GM23338 (cell line): ENCODE measurements around the gene JAKMIP3. TPM values are rescaled to one million over a fixed set of nuclear protein-coding genes. Genes with fewer than 3 reads are reported as not detected.

ENCODE experiments used
- ATAC-seq: fragments of 200-7000 bp; cut with Tn5 transposase; 3 replicates; pipeline ENCODE4 v1.9.1; 2020
- DNase-seq: peaks from one replicate; pipeline ENCODE4 v3.0.0-alpha.2; 2015; ENCODE audit warnings: low spot score
- H2AFZ ChIP-seq: fragments of 200-600 bp; sonication (generic); 2 replicates; pipeline ENCODE4 v1.8.0; 2016; ENCODE audit warnings: antibody characterized with exemption, mild to moderate bottlenecking, moderate library complexity
- H3F3A ChIP-seq: fragments of 200-600 bp; sonication (generic); replicated peaks from 2 replicates; pipeline ENCODE4 v1.8.0; 2017; ENCODE audit warnings: antibody characterized with exemption, mixed run types, low read depth
- H3K27ac ChIP-seq: fragments of 200-600 bp; sonication (generic); 2 replicates; pipeline ENCODE4 v1.6.1; 2016; ENCODE audit warnings: low read depth
- H3K27me3 ChIP-seq: fragments of 200-600 bp; sonication (generic); 2 replicates; pipeline ENCODE4 v1.8.0; 2016; ENCODE audit warnings: mild to moderate bottlenecking, mixed run types, moderate library complexity; ENCODE audit not compliant: insufficient read depth
- H3K36me3 ChIP-seq: fragments of 200-600 bp; sonication (generic); 2 replicates; pipeline ENCODE4 v1.8.0; 2016; ENCODE audit warnings: mild to moderate bottlenecking; ENCODE audit not compliant: insufficient read depth
- H3K4me1 ChIP-seq: fragments of 200-600 bp; sonication (generic); 2 replicates; pipeline ENCODE4 v1.8.0; 2016; ENCODE audit warnings: mild to moderate bottlenecking, moderate library complexity; ENCODE audit not compliant: insufficient read depth
- H3K4me2 ChIP-seq: fragments of 200-600 bp; sonication (generic); 2 replicates; pipeline ENCODE4 v1.7.1; 2017; ENCODE audit warnings: mixed run types
- H3K4me3 ChIP-seq: fragments of 200-600 bp; sonication (generic); 2 replicates; pipeline ENCODE4 v1.6.1; 2016; ENCODE audit warnings: mixed run types
- H3K79me2 ChIP-seq: fragments of 200-600 bp; sonication (generic); replicated peaks from 2 replicates; pipeline ENCODE4 v1.8.0; 2017; ENCODE audit warnings: mild to moderate bottlenecking; ENCODE audit not compliant: insufficient read depth
- H3K9me2 ChIP-seq: fragments of 200-600 bp; sonication (generic); 2 replicates; pipeline ENCODE4 v1.8.0; 2017; ENCODE audit not compliant: insufficient read depth
- H4K20me1 ChIP-seq: fragments of 200-600 bp; sonication (generic); replicated peaks from 2 replicates; pipeline ENCODE4 v1.8.0; 2017; ENCODE audit warnings: mild to moderate bottlenecking; ENCODE audit not compliant: insufficient read depth
- H3K27ac Mint-ChIP-seq: 2 replicates; pipeline ENCODE4 v1.8.0; 2020; ENCODE audit warnings: inconsistent platforms, mild to moderate bottlenecking, moderate library complexity, mixed read lengths
- H3K27me3 Mint-ChIP-seq: 3 replicates; pipeline ENCODE4 v1.8.0; 2022; ENCODE audit warnings: low read depth, mild to moderate bottlenecking, moderate library complexity, mixed read lengths, inconsistent platforms; ENCODE audit not compliant: insufficient read depth, poor library complexity
- H3K36me3 Mint-ChIP-seq: 3 replicates; pipeline ENCODE4 v1.8.0; 2021; ENCODE audit warnings: low read depth, mild to moderate bottlenecking, inconsistent platforms, moderate library complexity, mixed read lengths
- H3K4me1 Mint-ChIP-seq: 3 replicates; pipeline ENCODE4 v1.8.0; 2020; ENCODE audit warnings: mild to moderate bottlenecking, inconsistent platforms, mixed read lengths
- H3K4me3 Mint-ChIP-seq: 3 replicates; pipeline ENCODE4 v1.8.0; 2021; ENCODE audit warnings: moderate library complexity, mild to moderate bottlenecking, inconsistent platforms, mixed read lengths
- H3K9me3 Mint-ChIP-seq: 3 replicates; pipeline ENCODE4 v1.8.0; 2020; ENCODE audit warnings: moderate library complexity, mild to moderate bottlenecking, inconsistent platforms, mixed read lengths
- CREB1 ChIP-seq: fragments of 250-450 bp; sonication (Bioruptor Pico); IDR thresholded peaks from 2 replicates; pipeline ENCODE4 v1.5.0; 2020; ENCODE audit warnings: low read depth, mild to moderate bottlenecking, moderate library complexity
- ETS1 ChIP-seq: IDR thresholded peaks from 2 replicates; pipeline ENCODE4 v1.6.1; 2016; ENCODE audit warnings: antibody characterized with exemption
- EZH2 ChIP-seq: fragments of 200-600 bp; sonication (generic); IDR thresholded peaks from one replicate; pipeline ENCODE4 v1.8.0; 2017; ENCODE audit warnings: antibody characterized with exemption, mild to moderate bottlenecking, low read depth; ENCODE audit not compliant: unreplicated experiment
- EZH2phosphoT487 ChIP-seq: fragments of 200-600 bp; sonication (generic); IDR thresholded peaks from one replicate; pipeline ENCODE4 v1.8.1; 2018; ENCODE audit warnings: antibody characterized with exemption; ENCODE audit not compliant: unreplicated experiment
- JUNB ChIP-seq: IDR thresholded peaks from one replicate; pipeline ENCODE4 v1.6.1; 2016; ENCODE audit warnings: antibody characterized with exemption; ENCODE audit not compliant: unreplicated experiment
- POLR2AphosphoS5 ChIP-seq: IDR thresholded peaks from 2 replicates; pipeline ENCODE4 v1.6.1; 2016; ENCODE audit warnings: antibody characterized with exemption, low read depth
- STAT1 ChIP-seq: IDR thresholded peaks from one replicate; pipeline ENCODE4 v1.6.1; 2016; ENCODE audit warnings: antibody characterized with exemption; ENCODE audit not compliant: unreplicated experiment
- ZNF114 ChIP-seq: fragments of 250-450 bp; sonication (Bioruptor Pico); IDR thresholded peaks from 2 replicates; pipeline ENCODE4 v1.5.0; 2020; ENCODE audit warnings: mild to moderate bottlenecking, moderate library complexity
- ZNF331 ChIP-seq: fragments of 250-450 bp; sonication (Bioruptor Pico); IDR thresholded peaks from 2 replicates; pipeline ENCODE4 v1.5.0; 2020; ENCODE audit warnings: low read depth, mild to moderate bottlenecking, moderate library complexity
- polyA plus RNA-seq: library from polyadenylated mRNA; unstranded; fragments of >200 nt; fragmentation: Nextera tagmentation; extraction: Ambion mirVana; gene quantifications from 2 replicates; pipeline ENCODE4 v1.2.1, GENCODE V29; 2016
- total RNA-seq: library from RNA; depleted of rRNA; stranded (reverse); fragments of >200 nt; shearing (Covaris generic); gene quantifications from 2 replicates; pipeline ENCODE4 v1.2.3, GENCODE V29; 2014
- TF ChIP-seq, protein P1 (sequence below): IDR thresholded peaks from one replicate; pipeline ENCODE4 v1.6.1; 2018; ENCODE audit warnings: antibody characterized with exemption; ENCODE audit not compliant: unreplicated experiment
- TF ChIP-seq, protein P2 (sequence below), 2 experiments: fragments of 200-600 bp in 1 of 2; sonication (generic) in 1 of 2; conservative IDR thresholded peaks; 2 replicates each; pipeline versions ENCODE4 v1.5.1 to v1.6.1; 2016 to 2017; ENCODE audit warnings: antibody characterized with exemption in 2 of 2, low read depth in 2 of 2, mild to moderate bottlenecking in 2 of 2, moderate library complexity in 1 of 2
- TF ChIP-seq, protein P3 (sequence below): fragments of 250-450 bp; sonication (Bioruptor Pico); IDR thresholded peaks from 2 replicates; pipeline ENCODE4 v1.5.0; 2020; ENCODE audit warnings: mild to moderate bottlenecking, moderate library complexity

Gene JAKMIP3
- total and polyA plus RNA-seq, 2 experiments from 2014 or later = 0.87 to 1.2 TPM

GRCh38 chr10:132070724-132071123 is 5.0 kb downstream of the JAKMIP3 start:
- H2AFZ ChIP-seq = no peak overlapping the region
- no peaks in the 10 kb centered on the region for H3K79me2 ChIP-seq
- H3K4me3 Mint-ChIP-seq = no peak overlapping the region
- peaks cover 3% of the 10 kb centered on the region for H3K27me3 Mint-ChIP-seq
- no peaks in the 10 kb centered on the region for H3K36me3 Mint-ChIP-seq
- H3K27me3 ChIP-seq = no peaks in the 10 kb centered on the region
- H3K36me3 ChIP-seq = no peaks in the 10 kb centered on the region
- H3K4me3 ChIP-seq = no peak overlapping the region
- H3K4me2 ChIP-seq = no peak overlapping the region
- H3K9me3 Mint-ChIP-seq = peaks cover 3% of the 10 kb centered on the region; the same call in 1 of the 3 replicates
- H3K9me2 ChIP-seq = no peaks in the 10 kb centered on the region
- peaks cover 15% of the 10 kb centered on the region for H3K4me1 Mint-ChIP-seq
- H3K27ac Mint-ChIP-seq = no peak overlapping the region
- H4K20me1 ChIP-seq = no peaks in the 10 kb centered on the region
- H3K27ac ChIP-seq = no peak overlapping the region
- TF ChIP-seq EZH2 (no peak), ZNF114 (CRISPR knock-in tag) (no peak), ZNF331 (CRISPR knock-in tag) (no peak), JUNB (no peak), STAT1 (no peak), EZH2phosphoT487 (no peak), ETS1 (no peak), POLR2AphosphoS5 (no peak), CREB1 (no peak)
- TF ChIP-seq, protein P1, sequence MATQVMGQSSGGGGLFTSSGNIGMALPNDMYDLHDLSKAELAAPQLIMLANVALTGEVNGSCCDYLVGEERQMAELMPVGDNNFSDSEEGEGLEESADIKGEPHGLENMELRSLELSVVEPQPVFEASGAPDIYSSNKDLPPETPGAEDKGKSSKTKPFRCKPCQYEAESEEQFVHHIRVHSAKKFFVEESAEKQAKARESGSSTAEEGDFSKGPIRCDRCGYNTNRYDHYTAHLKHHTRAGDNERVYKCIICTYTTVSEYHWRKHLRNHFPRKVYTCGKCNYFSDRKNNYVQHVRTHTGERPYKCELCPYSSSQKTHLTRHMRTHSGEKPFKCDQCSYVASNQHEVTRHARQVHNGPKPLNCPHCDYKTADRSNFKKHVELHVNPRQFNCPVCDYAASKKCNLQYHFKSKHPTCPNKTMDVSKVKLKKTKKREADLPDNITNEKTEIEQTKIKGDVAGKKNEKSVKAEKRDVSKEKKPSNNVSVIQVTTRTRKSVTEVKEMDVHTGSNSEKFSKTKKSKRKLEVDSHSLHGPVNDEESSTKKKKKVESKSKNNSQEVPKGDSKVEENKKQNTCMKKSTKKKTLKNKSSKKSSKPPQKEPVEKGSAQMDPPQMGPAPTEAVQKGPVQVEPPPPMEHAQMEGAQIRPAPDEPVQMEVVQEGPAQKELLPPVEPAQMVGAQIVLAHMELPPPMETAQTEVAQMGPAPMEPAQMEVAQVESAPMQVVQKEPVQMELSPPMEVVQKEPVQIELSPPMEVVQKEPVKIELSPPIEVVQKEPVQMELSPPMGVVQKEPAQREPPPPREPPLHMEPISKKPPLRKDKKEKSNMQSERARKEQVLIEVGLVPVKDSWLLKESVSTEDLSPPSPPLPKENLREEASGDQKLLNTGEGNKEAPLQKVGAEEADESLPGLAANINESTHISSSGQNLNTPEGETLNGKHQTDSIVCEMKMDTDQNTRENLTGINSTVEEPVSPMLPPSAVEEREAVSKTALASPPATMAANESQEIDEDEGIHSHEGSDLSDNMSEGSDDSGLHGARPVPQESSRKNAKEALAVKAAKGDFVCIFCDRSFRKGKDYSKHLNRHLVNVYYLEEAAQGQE = no peak
- TF ChIP-seq, protein P2, sequence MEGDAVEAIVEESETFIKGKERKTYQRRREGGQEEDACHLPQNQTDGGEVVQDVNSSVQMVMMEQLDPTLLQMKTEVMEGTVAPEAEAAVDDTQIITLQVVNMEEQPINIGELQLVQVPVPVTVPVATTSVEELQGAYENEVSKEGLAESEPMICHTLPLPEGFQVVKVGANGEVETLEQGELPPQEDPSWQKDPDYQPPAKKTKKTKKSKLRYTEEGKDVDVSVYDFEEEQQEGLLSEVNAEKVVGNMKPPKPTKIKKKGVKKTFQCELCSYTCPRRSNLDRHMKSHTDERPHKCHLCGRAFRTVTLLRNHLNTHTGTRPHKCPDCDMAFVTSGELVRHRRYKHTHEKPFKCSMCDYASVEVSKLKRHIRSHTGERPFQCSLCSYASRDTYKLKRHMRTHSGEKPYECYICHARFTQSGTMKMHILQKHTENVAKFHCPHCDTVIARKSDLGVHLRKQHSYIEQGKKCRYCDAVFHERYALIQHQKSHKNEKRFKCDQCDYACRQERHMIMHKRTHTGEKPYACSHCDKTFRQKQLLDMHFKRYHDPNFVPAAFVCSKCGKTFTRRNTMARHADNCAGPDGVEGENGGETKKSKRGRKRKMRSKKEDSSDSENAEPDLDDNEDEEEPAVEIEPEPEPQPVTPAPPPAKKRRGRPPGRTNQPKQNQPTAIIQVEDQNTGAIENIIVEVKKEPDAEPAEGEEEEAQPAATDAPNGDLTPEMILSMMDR (conservative IDR thresholded peaks at IDR 0.05; ENCODE audit: low read depth in 2 of 2) = no peak
- TF ChIP-seq, protein P3, sequence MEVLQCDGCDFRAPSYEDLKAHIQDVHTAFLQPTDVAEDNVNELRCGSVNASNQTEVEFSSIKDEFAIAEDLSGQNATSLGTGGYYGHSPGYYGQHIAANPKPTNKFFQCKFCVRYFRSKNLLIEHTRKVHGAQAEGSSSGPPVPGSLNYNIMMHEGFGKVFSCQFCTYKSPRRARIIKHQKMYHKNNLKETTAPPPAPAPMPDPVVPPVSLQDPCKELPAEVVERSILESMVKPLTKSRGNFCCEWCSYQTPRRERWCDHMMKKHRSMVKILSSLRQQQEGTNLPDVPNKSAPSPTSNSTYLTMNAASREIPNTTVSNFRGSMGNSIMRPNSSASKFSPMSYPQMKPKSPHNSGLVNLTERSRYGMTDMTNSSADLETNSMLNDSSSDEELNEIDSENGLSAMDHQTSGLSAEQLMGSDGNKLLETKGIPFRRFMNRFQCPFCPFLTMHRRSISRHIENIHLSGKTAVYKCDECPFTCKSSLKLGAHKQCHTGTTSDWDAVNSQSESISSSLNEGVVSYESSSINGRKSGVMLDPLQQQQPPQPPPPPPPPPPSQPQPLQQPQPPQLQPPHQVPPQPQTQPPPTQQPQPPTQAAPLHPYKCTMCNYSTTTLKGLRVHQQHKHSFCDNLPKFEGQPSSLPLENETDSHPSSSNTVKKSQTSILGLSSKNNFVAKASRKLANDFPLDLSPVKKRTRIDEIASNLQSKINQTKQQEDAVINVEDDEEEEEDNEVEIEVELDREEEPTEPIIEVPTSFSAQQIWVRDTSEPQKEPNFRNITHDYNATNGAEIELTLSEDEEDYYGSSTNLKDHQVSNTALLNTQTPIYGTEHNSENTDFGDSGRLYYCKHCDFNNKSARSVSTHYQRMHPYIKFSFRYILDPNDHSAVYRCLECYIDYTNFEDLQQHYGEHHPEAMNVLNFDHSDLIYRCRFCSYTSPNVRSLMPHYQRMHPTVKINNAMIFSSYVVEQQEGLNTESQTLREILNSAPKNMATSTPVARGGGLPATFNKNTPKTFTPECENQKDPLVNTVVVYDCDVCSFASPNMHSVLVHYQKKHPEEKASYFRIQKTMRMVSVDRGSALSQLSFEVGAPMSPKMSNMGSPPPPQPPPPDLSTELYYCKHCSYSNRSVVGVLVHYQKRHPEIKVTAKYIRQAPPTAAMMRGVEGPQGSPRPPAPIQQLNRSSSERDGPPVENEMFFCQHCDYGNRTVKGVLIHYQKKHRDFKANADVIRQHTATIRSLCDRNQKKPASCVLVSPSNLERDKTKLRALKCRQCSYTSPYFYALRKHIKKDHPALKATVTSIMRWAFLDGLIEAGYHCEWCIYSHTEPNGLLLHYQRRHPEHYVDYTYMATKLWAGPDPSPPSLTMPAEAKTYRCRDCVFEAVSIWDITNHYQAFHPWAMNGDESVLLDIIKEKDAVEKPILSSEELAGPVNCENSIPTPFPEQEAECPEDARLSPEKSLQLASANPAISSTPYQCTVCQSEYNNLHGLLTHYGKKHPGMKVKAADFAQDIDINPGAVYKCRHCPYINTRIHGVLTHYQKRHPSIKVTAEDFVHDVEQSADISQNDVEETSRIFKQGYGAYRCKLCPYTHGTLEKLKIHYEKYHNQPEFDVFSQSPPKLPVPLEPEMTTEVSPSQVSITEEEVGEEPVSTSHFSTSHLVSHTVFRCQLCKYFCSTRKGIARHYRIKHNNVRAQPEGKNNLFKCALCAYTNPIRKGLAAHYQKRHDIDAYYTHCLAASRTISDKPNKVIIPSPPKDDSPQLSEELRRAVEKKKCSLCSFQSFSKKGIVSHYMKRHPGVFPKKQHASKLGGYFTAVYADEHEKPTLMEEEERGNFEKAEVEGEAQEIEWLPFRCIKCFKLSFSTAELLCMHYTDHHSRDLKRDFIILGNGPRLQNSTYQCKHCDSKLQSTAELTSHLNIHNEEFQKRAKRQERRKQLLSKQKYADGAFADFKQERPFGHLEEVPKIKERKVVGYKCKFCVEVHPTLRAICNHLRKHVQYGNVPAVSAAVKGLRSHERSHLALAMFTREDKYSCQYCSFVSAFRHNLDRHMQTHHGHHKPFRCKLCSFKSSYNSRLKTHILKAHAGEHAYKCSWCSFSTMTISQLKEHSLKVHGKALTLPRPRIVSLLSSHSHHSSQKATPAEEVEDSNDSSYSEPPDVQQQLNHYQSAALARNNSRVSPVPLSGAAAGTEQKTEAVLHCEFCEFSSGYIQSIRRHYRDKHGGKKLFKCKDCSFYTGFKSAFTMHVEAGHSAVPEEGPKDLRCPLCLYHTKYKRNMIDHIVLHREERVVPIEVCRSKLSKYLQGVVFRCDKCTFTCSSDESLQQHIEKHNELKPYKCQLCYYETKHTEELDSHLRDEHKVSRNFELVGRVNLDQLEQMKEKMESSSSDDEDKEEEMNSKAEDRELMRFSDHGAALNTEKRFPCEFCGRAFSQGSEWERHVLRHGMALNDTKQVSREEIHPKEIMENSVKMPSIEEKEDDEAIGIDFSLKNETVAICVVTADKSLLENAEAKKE = no peak
- DNase-seq (no peak), ATAC-seq (no peak)
- peaks cover 4% of the 10 kb centered on the region; the same call in 1 of the 2 replicates for H3F3A ChIP-seq
- peaks cover 10% of the 10 kb centered on the region for H3K4me1 ChIP-seq
